NCI-H2196 treated with DMSO at 0.1 percent for 48 hours (cell line): Measurements from ENCODE around the gene REM2.

Source experiments
- DNase-seq: peaks from one replicate; lab custom pipeline; 2025; ENCODE audit not compliant: unreplicated experiment; lab: John Stamatoyannopoulos, UW

Gene REM2

DNA sequence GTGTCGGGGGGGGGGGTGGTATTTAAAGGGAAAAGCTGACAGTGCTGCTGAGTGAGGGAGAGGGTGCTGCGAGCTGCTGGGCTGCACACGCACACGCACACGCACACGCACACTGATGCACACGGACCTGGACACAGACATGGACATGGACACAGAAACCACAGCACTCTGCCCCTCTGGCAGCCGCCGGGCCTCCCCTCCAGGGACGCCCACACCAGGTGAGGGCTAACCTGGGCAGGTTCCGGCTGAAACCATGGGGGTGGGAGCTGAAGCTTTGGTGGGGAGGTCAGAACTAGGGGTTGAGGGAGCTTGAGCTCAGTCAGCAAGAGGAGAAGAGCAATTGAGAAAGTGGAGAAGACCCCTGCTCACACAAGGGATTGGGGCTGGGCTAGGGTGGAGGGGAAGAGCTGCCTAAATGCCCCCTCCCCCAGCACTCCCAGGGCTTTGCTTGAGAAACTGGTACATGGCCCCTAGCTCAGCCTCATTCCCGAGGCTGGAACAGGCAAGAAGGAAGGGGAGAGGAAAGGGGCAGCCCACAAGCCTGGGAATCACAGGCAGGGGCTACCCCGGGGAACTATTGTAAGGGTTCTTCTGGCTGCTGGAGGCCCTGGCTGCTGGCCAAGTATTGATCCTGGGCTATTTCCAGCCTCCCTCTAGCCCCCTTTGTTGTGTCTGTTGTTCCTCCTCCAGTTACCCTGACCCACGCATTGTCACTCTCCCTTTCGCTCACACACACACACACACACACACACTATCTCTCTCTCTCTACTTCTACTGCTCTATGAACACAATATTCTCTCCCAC, at the start of gene REM2:
TSS of gene REM2 (plus strand) at position 50 of the 804 bp plus-strand sequence. CDS start at position 116, 66 bp downstream.
- no peak for DNase-seq

DNA sequence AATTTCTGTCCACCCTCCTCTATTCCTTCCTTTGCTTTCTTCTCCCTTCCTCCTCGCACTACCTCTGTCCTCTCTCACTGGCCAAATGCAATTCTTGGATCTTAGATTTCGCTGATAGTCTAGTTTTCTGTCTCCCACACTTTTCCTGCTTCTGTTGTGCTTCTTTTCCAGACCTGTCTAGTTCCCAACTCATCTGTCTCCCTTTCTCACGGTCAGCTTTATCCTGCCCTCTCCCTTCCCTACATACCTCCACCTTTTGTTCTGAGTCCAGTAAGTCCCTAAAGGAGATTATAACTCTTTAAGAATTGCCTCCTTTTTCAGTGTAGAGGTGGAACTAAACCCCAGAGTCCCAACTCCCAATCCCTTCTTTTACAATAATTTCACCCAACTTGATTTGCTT, 47.5 kb upstream of the REM2 start:
- DNase-seq = no peak

DNA sequence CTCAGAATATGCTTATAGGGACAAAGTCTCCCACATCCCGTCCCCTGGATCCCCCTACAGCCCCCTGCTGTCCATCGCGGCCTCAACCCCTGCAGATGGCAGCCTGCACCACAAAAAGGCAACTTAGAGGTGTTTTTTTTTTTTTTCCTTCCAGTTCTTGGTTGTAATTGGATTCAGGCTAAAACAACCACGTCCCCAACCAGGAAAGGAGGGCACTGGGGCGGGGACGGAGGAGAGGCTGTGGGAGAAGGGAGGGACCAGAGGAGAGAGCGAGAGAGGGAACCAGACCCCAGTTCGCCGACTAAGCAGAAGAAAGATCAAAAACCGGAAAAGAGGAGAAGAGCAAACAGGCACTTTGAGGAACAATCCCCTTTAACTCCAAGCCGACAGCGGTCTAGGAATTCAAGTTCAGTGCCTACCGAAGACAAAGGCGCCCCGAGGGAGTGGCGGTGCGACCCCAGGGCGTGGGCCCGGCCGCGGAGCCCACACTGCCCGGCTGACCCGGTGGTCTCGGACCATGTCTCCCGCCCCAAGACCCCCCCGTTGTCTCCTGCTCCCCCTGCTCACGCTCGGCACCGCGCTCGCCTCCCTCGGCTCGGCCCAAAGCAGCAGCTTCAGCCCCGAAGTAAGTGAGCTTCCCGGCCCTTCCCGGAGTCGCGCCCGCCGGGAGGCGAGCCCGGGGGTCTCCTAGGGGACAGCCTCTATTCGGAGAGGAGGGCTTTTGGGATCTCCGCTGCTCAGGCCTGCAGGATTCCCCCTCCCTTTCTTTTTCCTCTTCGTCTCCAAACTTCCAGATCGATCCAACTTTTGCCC, 46.5 kb upstream of the REM2 start, which contains the start of gene MMP14:
TSS of gene MMP14 (plus strand) at position 285 of the 813 bp plus-strand sequence. CDS start at position 518, 233 bp downstream.
- DNase-seq = no peak

- DNase-seq = no peak
Observed at GRCh38 chr14:22837114-22837749, 45.8 kb upstream of the REM2 start.

DNA sequence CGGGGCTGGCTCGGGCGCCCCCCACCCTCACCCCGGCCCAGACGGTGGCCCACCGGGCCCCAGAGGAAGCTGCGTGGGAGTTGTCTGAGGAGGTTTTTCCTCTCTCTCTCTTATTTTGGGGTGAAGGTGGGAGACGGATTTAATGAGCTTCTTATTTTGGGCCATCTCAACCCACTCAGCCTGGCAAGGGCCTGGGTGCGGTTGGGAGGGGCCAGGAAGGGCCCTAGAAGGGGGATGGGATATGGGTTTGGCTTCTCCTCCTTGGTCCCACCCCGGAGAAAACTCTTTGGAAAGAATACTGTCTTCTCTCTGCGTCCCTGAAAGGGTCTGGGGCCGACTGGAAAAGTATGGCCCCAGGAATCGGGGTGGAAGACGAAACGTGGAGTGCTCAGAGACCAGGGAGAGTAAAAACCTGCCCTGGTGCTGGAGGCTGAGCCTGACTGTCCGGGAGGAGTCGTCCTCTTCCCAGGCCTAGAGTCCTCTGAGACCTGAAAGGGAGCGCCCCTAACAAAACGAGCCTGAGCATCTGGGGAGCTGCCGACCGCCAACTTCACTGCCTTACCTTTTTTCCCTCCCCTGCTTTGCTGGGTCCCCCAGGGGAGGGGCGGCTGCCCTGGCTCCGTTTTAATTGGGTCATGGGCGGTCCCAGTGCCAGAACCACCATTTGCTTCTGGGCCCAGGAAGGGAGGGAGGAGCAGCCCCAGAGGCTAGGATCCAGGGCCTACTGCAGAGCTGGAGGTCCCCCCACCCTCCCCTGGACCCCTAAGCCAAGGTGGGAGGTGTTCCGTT, 45.1 kb upstream of the REM2 start:
- DNase-seq = no peak

GRCh38 chr14:22838631-22839041, 44.4 kb upstream of the REM2 start:
- DNase-seq = no peak

DNA sequence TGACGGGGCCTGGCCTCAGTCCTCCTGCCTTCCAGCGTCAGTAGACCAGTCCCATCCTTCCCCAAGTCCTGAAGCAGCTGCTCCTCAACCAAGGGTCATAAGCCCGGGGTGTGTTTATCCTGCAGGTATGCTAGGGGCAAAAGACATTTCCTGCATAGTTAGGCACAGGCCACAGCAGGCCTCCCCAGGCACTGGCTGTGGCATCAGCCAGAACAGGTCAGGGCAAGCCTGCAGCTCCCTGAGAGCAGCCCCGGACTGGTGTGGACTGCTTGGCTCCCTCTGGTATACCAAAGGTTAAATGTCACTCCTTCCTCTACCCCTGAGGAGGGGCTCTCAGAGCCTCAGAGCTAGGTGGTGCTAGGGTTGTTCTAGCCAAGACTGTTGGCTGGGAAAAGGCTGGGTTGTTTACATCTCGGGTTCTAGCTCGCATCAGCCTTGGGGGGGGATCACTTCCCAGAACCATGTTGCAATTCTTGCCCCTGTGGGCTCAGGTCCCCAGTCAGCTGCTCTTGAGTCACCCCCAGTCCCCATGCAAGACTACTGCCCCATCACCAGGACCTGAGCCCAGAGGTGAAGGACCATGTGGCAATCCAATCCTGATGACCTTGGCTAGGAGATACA, 43.8 kb upstream of the REM2 start:
- DNase-seq = no peak

DNA sequence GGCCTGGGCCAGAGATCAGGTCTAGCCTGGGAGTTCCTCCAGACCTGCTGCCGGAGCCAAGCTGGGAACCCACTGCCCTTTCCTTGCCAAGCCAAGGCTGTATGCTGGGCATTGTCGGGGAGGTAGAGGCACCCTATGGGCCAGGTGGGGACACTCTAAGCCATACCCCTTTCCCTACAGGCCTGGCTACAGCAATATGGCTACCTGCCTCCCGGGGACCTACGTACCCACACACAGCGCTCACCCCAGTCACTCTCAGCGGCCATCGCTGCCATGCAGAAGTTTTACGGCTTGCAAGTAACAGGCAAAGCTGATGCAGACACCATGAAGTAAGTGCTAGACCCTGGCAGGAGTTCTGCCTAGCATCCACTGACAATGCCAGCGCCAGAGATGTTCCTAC, 41.7 kb upstream of the REM2 start:
- DNase-seq = no peak

DNA sequence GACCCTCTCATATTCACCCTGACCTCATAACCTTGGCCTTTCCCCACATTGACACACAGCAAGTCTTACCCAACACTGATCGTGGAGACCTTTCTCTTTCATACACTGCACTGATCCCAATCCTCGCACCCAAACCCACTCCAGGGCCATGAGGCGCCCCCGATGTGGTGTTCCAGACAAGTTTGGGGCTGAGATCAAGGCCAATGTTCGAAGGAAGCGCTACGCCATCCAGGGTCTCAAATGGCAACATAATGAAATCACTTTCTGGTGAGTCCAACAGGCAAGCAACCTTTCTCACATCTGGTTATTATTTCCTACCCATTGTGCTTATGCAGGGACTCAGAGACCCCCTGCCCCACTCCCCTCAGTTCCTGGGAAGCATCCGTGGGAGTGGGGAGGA, 41.3 kb upstream of the REM2 start:
- no peak for DNase-seq

- no peak for DNase-seq
Observed at GRCh38 chr14:22842211-22843122, 40.6 kb upstream of the REM2 start.

GRCh38 chr14:22843123-22843925, 39.7 kb upstream of the REM2 start:
- no peak for DNase-seq

DNA sequence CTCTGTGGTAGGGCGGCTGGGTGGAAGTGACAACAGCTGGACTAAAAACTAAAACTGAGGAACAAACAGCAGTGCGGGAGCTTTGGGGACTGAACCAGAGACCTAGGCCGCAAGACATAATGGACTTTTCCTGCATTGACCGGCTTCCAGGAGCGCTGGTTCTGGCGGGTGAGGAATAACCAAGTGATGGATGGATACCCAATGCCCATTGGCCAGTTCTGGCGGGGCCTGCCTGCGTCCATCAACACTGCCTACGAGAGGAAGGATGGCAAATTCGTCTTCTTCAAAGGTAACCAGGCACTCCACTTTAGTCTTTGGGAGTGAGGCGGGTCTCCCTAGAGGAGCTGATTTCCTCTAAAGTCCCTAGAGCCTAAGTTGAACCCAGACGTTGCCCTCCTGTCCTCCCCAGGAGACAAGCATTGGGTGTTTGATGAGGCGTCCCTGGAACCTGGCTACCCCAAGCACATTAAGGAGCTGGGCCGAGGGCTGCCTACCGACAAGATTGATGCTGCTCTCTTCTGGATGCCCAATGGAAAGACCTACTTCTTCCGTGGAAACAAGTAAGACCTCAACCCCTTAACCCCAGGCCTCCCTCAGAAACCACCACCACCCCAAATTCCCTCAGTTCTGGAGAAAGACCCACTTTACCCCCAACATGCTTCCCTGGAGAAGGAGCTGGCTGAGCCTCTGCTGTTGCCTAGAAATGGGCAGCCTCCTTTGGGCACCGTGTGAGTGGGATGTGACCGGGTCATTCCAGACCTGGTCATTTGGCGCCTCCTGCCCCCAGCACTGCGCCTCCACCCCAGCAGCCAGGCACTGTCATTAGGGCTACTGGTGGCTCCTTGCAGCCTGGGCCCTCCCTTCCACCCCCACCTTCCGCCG, 38.6 kb upstream of the REM2 start:
- no peak for DNase-seq

DNA sequence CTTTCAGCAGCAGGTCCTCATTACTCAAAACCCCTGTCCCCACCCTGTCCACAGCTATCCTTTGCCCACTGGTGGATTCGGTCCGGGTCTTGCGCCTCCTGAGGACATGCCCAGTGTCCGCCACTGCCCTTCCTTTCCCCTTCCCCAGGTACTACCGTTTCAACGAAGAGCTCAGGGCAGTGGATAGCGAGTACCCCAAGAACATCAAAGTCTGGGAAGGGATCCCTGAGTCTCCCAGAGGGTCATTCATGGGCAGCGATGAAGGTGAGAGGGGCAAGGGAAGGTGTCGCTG, 38.0 kb upstream of the REM2 start:
- DNase-seq = no peak

DNA sequence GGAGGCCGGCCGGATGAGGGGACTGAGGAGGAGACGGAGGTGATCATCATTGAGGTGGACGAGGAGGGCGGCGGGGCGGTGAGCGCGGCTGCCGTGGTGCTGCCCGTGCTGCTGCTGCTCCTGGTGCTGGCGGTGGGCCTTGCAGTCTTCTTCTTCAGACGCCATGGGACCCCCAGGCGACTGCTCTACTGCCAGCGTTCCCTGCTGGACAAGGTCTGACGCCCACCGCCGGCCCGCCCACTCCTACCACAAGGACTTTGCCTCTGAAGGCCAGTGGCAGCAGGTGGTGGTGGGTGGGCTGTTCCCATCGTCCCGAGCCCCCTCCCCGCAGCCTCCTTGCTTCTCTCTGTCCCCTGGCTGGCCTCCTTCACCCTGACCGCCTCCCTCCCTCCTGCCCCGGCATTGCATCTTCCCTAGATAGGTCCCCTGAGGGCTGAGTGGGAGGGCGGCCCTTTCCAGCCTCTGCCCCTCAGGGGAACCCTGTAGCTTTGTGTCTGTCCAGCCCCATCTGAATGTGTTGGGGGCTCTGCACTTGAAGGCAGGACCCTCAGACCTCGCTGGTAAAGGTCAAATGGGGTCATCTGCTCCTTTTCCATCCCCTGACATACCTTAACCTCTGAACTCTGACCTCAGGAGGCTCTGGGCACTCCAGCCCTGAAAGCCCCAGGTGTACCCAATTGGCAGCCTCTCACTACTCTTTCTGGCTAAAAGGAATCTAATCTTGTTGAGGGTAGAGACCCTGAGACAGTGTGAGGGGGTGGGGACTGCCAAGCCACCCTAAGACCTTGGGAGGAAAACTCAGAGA, 37.0 kb upstream of the REM2 start:
- DNase-seq = no peak

GRCh38 chr14:22846811-22847307, 36.2 kb upstream of the REM2 start:
- DNase-seq = no peak

GRCh38 chr14:22847661-22848341, 35.2 kb upstream of the REM2 start:
- DNase-seq = no peak
